GM21381 (cell line): Measurements from ENCODE around the gene HNRNPH2.
A peak's percentile ranks its signal among the peaks of the same experiment; 100 is the strongest.

Source experiments
- ATAC-seq: cut with Tn5 transposase; IDR thresholded peaks from one replicate; pipeline ENCODE4 v1.9.1; 2021; ENCODE audit warnings: mild to moderate bottlenecking, moderate library complexity; ENCODE audit not compliant: unreplicated experiment

Gene HNRNPH2

GRCh38 chrX:101395789-101396188, 12.2 kb upstream of the HNRNPH2 start:
- ATAC-seq = no peak

GRCh38 chrX:101397779-101398178, 10.2 kb upstream of the HNRNPH2 start:
- no peak for ATAC-seq

- ATAC-seq = no peak
Observed at GRCh38 chrX:101398694-101399093, 9.3 kb upstream of the HNRNPH2 start.

GRCh38 chrX:101399825-101400224, 8.2 kb upstream of the HNRNPH2 start:
- no peak for ATAC-seq

- ATAC-seq = no peak
Observed at GRCh38 chrX:101407167-101407747, 765 bp upstream of the HNRNPH2 start.

- ATAC-seq = peak; percentile 23
Observed at GRCh38 chrX:101408532-101408841, 465 bp downstream of the HNRNPH2 start.

- no peak for ATAC-seq
Observed at GRCh38 chrX:101409043-101409442, 1.0 kb downstream of the HNRNPH2 start.

- no peak for ATAC-seq
Observed at GRCh38 chrX:101410461-101410860, 2.4 kb downstream of the HNRNPH2 start.

- no peak for ATAC-seq
Observed at GRCh38 chrX:101411984-101412383, 4.0 kb downstream of the HNRNPH2 start.

- ATAC-seq = peak; percentile 53
Observed at GRCh38 chrX:101415180-101416145, 7.4 kb downstream of the HNRNPH2 start.

- no peak for ATAC-seq
Observed at GRCh38 chrX:101416691-101417090, 8.7 kb downstream of the HNRNPH2 start.

GRCh38 chrX:101417190-101417589, 9.2 kb downstream of the HNRNPH2 start:
- no peak for ATAC-seq

- peak; percentile 43 for ATAC-seq
Observed at GRCh38 chrX:101417981-101418841, 10.2 kb downstream of the HNRNPH2 start.

GRCh38 chrX:101419489-101419888, 11.5 kb downstream of the HNRNPH2 start:
- no peak for ATAC-seq

- ATAC-seq = no peak
Observed at GRCh38 chrX:101427954-101428353, 19.9 kb downstream of the HNRNPH2 start.

- peak; percentile 40 for ATAC-seq
Observed at GRCh38 chrX:101429934-101430333, 21.9 kb downstream of the HNRNPH2 start.

- peak; percentile 96 for ATAC-seq
Observed at GRCh38 chrX:101430457-101431078, 22.5 kb downstream of the HNRNPH2 start.

GRCh38 chrX:101442085-101442484, 34.1 kb downstream of the HNRNPH2 start:
- no peak for ATAC-seq

GRCh38 chrX:101449279-101449678, 41.3 kb downstream of the HNRNPH2 start:
- no peak for ATAC-seq

- no peak for ATAC-seq
Observed at GRCh38 chrX:101450085-101450484, 42.1 kb downstream of the HNRNPH2 start.

- no peak for ATAC-seq
Observed at GRCh38 chrX:101450961-101451360, 42.9 kb downstream of the HNRNPH2 start.
